Activated CD8-positive, alpha-beta memory T cell treated with anti-CD3 and anti-CD28 coated beads, Interleukin-2, amount 50 U/mL, for 48 hours (primary cell): ENCODE measurements around the gene SLC25A48.

Experiments
- DNase-seq: peaks from one replicate; pipeline ENCODE4 v3.0.0-alpha.2; 2020

Gene SLC25A48

GRCh38 chr5:135886136-135886535 is 51.7 kb downstream of the SLC25A48 start:
- no peak for DNase-seq

GRCh38 chr5:135887447-135887864 is 53.0 kb downstream of the SLC25A48 start:
- peak; percentile 81 for DNase-seq

- DNase-seq, result no peak
Measured at GRCh38 chr5:135887881-135888614, 53.6 kb downstream of the SLC25A48 start.

GRCh38 chr5:135890296-135890695 is 55.8 kb downstream of the SLC25A48 start:
- no peak for DNase-seq

- DNase-seq, result peak; percentile 72
Measured at GRCh38 chr5:135890867-135891266, 56.4 kb downstream of the SLC25A48 start.

GRCh38 chr5:135891268-135891667 is 56.8 kb downstream of the SLC25A48 start:
- DNase-seq, result no peak

- DNase-seq, result no peak
Measured at GRCh38 chr5:135891791-135892190, 57.3 kb downstream of the SLC25A48 start.

GRCh38 chr5:135894276-135894675 is 59.8 kb downstream of the SLC25A48 start:
- DNase-seq, result no peak

GRCh38 chr5:135894789-135895188 is 60.3 kb downstream of the SLC25A48 start:
- no peak for DNase-seq

GRCh38 chr5:135895474-135896006 is 61.1 kb downstream of the SLC25A48 start, which contains the start of gene IL9:
Gene IL9, minus strand, starts transcription at chr5:135895841. Its CDS starts 25 bp downstream, at chr5:135895816.
- DNase-seq, result no peak

GRCh38 chr5:135898651-135899050 is 64.2 kb downstream of the SLC25A48 start:
- no peak for DNase-seq

GRCh38 chr5:135900276-135900675 is 65.8 kb downstream of the SLC25A48 start:
- DNase-seq, result no peak

- no peak for DNase-seq
Measured at GRCh38 chr5:135901633-135902032, 67.2 kb downstream of the SLC25A48 start.

- DNase-seq, result no peak
Measured at GRCh38 chr5:135905144-135905543, 70.7 kb downstream of the SLC25A48 start.

- DNase-seq, result no peak
Measured at GRCh38 chr5:135913713-135914626, 79.5 kb downstream of the SLC25A48 start.

- no peak for DNase-seq
Measured at GRCh38 chr5:135915466-135916001, 81.1 kb downstream of the SLC25A48 start.

- no peak for DNase-seq
Measured at GRCh38 chr5:135916638-135917263, 82.3 kb downstream of the SLC25A48 start.

GRCh38 chr5:135920199-135920598 is 85.7 kb downstream of the SLC25A48 start:
- DNase-seq, result no peak

GRCh38 chr5:135921388-135921787 is 86.9 kb downstream of the SLC25A48 start:
- no peak for DNase-seq

- no peak for DNase-seq
Measured at GRCh38 chr5:135930029-135930948, 95.8 kb downstream of the SLC25A48 start.

GRCh38 chr5:135930949-135931295 is 96.5 kb downstream of the SLC25A48 start:
- DNase-seq, result no peak

- DNase-seq, result no peak
Measured at GRCh38 chr5:135934939-135935338, 100.5 kb downstream of the SLC25A48 start.
